ENCODE results near the gene DNER. TPM values are rescaled to one million over a fixed set of nuclear protein-coding genes. Genes with fewer than 3 reads are reported as not detected.

DNER gene
- total and polyA plus RNA-seq, 2 of the 4 experiments (the other 2 are of a cell fraction), result under 0.01 to 0.14 TPM

- in situ Hi-C loops (cut with MboI; ENCODE audit: low sequenced_read_pairs), result no loop called here
- DNase-seq (no peak), ATAC-seq (ENCODE audit: low read depth) (no peak)
- Histone ChIP-seq H3K14ac (replicated peaks; ENCODE audit: low read depth, low read length) (no peak overlapping the region), H3K56ac (ENCODE audit: extremely low read depth, insufficient read depth, low read length) (no peak overlapping the region), H2BK15ac (ENCODE audit: low read depth, low read length) (no peak overlapping the region), H2BK20ac (ENCODE audit: low read depth, low read length) (no peak overlapping the region), H3K23ac (ENCODE audit: low read depth, low read length) (no peak overlapping the region), H3K79me1 (ENCODE audit: low read depth in 1 of 2, low read length in 2 of 2) (no peaks in the 10 kb centered on the region), H3K4me3 (ENCODE audit: insufficient read depth, low read depth, low read length) (no peak overlapping the region), H3K9me3 (ENCODE audit: control insufficient read depth, insufficient read depth, low read length) (peaks cover 9% of the 10 kb centered on the region; the same call in 1 of the 2 replicates), H3K27me3 (ENCODE audit: control insufficient read depth, insufficient read depth, low read length) (no peaks in the 10 kb centered on the region), H4K20me1 (ENCODE audit: insufficient read depth, low read length) (no peaks in the 10 kb centered on the region), H4K91ac (ENCODE audit: insufficient read depth, low read depth, low read length) (no peak overlapping the region), H3K9ac (ENCODE audit: low read depth, low read length) (no peak overlapping the region), H4K5ac (ENCODE audit: low read depth, low read length) (no peak overlapping the region), H3K27ac (ENCODE audit: insufficient read depth, low read length) (no peak overlapping the region), H3K18ac (ENCODE audit: low read depth, low read length) (no peak overlapping the region), H3K4ac (ENCODE audit: low read depth, low read length) (no peak overlapping the region), H3K9me1 (ENCODE audit: insufficient read depth, low read length) (no peaks in the 10 kb centered on the region), H4K8ac (ENCODE audit: low read depth in 2 of 2, low read length in 2 of 2) (no peak overlapping the region), H2BK5ac (ENCODE audit: low read depth, low read length, poor library complexity, severe bottlenecking) (no peak overlapping the region), H2AK9ac (replicated peaks; ENCODE audit: low read depth, low read length, poor library complexity) (no peak overlapping the region), H2BK120ac (ENCODE audit: low read depth, low read length) (no peak overlapping the region), H3K4me1 (ENCODE audit: control insufficient read depth, insufficient read depth, low read length) (no peaks in the 10 kb centered on the region), H2AFZ (replicated peaks; ENCODE audit: low read length, poor library complexity) (no peak overlapping the region), H3K4me2 (ENCODE audit: low read depth, low read length) (no peak overlapping the region), H3K36me3 (ENCODE audit: control insufficient read depth, insufficient read depth, low read length) (no peaks in the 10 kb centered on the region), H2AK5ac (ENCODE audit: low read depth, low read length) (no peak overlapping the region)
- ChIA-PET CTCF (no interaction called here), POLR2A (ENCODE audit: unreplicated experiment) (no interaction called here)
- intact Hi-C loops (cut with micrococcal nuclease), result no loop called here
- no CpG with 5 or more reads among the region's 4 CpGs for WGBS, 2 experiments (ENCODE audit: extremely low coverage in 2 of 2, insufficient read length in 1 of 2)
- dilution Hi-C loops (cut with HindIII; ENCODE audit: low sequenced_read_pairs, unreplicated experiment), result no loop called here
- no TSS peak for BruUV-seq (replicated peaks)
- TF ChIP-seq RAD21 (IDR thresholded peaks at IDR 0.05; ENCODE audit: low read length) (no peak), RFX5 (IDR thresholded peaks at IDR 0.05; ENCODE audit: low read depth, low read length) (no peak), SMC3 (IDR thresholded peaks at IDR 0.05; ENCODE audit: low read depth, low read length) (no peak), FOS (IDR thresholded peaks at IDR 0.05; ENCODE audit: low read depth, low read length) (no peak), CEBPB (IDR thresholded peaks at IDR 0.05; ENCODE audit: low read depth, low read length) (no peak), POLR2A (IDR thresholded peaks at IDR 0.05; ENCODE audit: low read depth, low read length) (no peak), NFE2L2 (IDR thresholded peaks at IDR 0.05; ENCODE audit: low read depth, low read length) (no peak), MAZ (IDR thresholded peaks at IDR 0.05; ENCODE audit: borderline replicate concordance, low read depth, low read length) (no peak), BHLHE40 (IDR thresholded peaks at IDR 0.05; ENCODE audit: low read depth, low read length) (no peak), MAFK (IDR thresholded peaks at IDR 0.05; ENCODE audit: low read depth, low read length) (no peak), CTCF (conservative IDR thresholded peaks at IDR 0.05; ENCODE audit: low read depth, low read length) (no peak), RCOR1 (IDR thresholded peaks at IDR 0.05; ENCODE audit: insufficient replicate concordance, low read length) (no peak)
- TF ChIP-seq, protein P1, sequence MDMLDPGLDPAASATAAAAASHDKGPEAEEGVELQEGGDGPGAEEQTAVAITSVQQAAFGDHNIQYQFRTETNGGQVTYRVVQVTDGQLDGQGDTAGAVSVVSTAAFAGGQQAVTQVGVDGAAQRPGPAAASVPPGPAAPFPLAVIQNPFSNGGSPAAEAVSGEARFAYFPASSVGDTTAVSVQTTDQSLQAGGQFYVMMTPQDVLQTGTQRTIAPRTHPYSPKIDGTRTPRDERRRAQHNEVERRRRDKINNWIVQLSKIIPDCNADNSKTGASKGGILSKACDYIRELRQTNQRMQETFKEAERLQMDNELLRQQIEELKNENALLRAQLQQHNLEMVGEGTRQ (IDR thresholded peaks at IDR 0.05; ENCODE audit: low read depth, low read length), result no peak
- TF ChIP-seq, protein P2, sequence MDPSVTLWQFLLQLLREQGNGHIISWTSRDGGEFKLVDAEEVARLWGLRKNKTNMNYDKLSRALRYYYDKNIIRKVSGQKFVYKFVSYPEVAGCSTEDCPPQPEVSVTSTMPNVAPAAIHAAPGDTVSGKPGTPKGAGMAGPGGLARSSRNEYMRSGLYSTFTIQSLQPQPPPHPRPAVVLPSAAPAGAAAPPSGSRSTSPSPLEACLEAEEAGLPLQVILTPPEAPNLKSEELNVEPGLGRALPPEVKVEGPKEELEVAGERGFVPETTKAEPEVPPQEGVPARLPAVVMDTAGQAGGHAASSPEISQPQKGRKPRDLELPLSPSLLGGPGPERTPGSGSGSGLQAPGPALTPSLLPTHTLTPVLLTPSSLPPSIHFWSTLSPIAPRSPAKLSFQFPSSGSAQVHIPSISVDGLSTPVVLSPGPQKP (IDR thresholded peaks at IDR 0.05; ENCODE audit: borderline replicate concordance, low read depth, low read length), result no peak
Observed at GRCh38 chr2:229346816-229347540, 367.4 kb downstream of the DNER start.

All from IMR-90 (cell line).